ENCODE measurements around the gene ZNF821. TPM values are rescaled to one million over a fixed set of nuclear protein-coding genes. Genes with fewer than 3 reads are reported as not detected.
A peak's percentile ranks its signal among the peaks of the same experiment; 100 is the strongest.

The ZNF821 gene
- total RNA-seq, 1 experiment from 2014 or later, result 13.1 TPM

GRCh38 chr16:71889147-71889546, 5.2 kb upstream of the ZNF821 start:
- no peaks in the 10 kb centered on the region for H3K9me3 Mint-ChIP-seq (ENCODE audit: low read depth, unreplicated experiment)
- peaks cover 22% of the 10 kb centered on the region for H3K36me3 Mint-ChIP-seq (ENCODE audit: insufficient read depth, unreplicated experiment)
- H3K4me3 Mint-ChIP-seq (ENCODE audit: low read depth, unreplicated experiment), result no peak overlapping the region
- peaks cover 13% of the 10 kb centered on the region for H3K4me1 Mint-ChIP-seq (ENCODE audit: low read depth, unreplicated experiment)
- intact Hi-C loops (cut with micrococcal nuclease; ENCODE audit: unreplicated experiment), result no loop called here
- TF ChIP-seq CTCF (IDR thresholded peaks at IDR 0.05; ENCODE audit: unreplicated experiment), result no peak
- CTCF ChIA-PET, result interaction anchor here (0.6 to 1.2 kb wide), 3 partner anchors 11 to 1123 kb away, joined by 3 to 4 read pairs (median 4); no protein-coding TSS in a partner anchor
- no peak for DNase-seq
- H3K27me3 Mint-ChIP-seq (ENCODE audit: unreplicated experiment), result no peaks in the 10 kb centered on the region
- H3K27ac Mint-ChIP-seq (ENCODE audit: unreplicated experiment), result no peak overlapping the region
- no TSS peak for BruUV-seq (replicated peaks)

GRCh38 chr16:71885261-71885650, 1.3 kb upstream of the ZNF821 start:
- H3K9me3 Mint-ChIP-seq (ENCODE audit: low read depth, unreplicated experiment), result no peaks in the 10 kb centered on the region
- no peak for TF ChIP-seq CTCF (IDR thresholded peaks at IDR 0.05; ENCODE audit: unreplicated experiment)
- BruUV-seq (replicated peaks), result no TSS peak
- no peaks in the 10 kb centered on the region for H3K27me3 Mint-ChIP-seq (ENCODE audit: unreplicated experiment)
- no peak overlapping the region for H3K27ac Mint-ChIP-seq (ENCODE audit: unreplicated experiment)
- peaks cover 22% of the 10 kb centered on the region for H3K4me1 Mint-ChIP-seq (ENCODE audit: low read depth, unreplicated experiment)
- CTCF ChIA-PET, result interaction anchor here (1.3 to 2.7 kb wide), 2 partner anchors 9 to 28 kb away, joined by 3 to 15 read pairs; partner anchors contain the start of gene IST1
- no peak for DNase-seq
- peak overlapping the region; percentile 96 for H3K4me3 Mint-ChIP-seq (ENCODE audit: low read depth, unreplicated experiment)
- peaks cover 28% of the 10 kb centered on the region for H3K36me3 Mint-ChIP-seq (ENCODE audit: insufficient read depth, unreplicated experiment)
- intact Hi-C loops (cut with micrococcal nuclease; ENCODE audit: unreplicated experiment), result no loop called here

GRCh38 chr16:71883168-71883848, 674 bp downstream of the ZNF821 start:
- intact Hi-C loops (cut with micrococcal nuclease; ENCODE audit: unreplicated experiment), result loop anchor here (2.0 kb wide), 1 partner anchor 77 kb away; no protein-coding TSS in a partner anchor
- Mint-ChIP-seq H3K36me3 (ENCODE audit: insufficient read depth, unreplicated experiment) (peaks cover 28% of the 10 kb centered on the region), H3K4me1 (ENCODE audit: low read depth, unreplicated experiment) (peaks cover 22% of the 10 kb centered on the region), H3K9me3 (ENCODE audit: low read depth, unreplicated experiment) (no peaks in the 10 kb centered on the region), H3K27ac (ENCODE audit: unreplicated experiment) (peak overlapping the region; percentile 53), H3K27me3 (ENCODE audit: unreplicated experiment) (no peaks in the 10 kb centered on the region), H3K4me3 (ENCODE audit: low read depth, unreplicated experiment) (peak overlapping the region; percentile 96)
- TF ChIP-seq CTCF (IDR thresholded peaks at IDR 0.05; ENCODE audit: unreplicated experiment), result no peak
- CTCF ChIA-PET, result interaction anchor here (0.6 to 3.2 kb wide), 8 partner anchors 11 to 179 kb away, joined by 3 to 26 read pairs (median 4); partner anchors contain the start of gene IST1
- BruUV-seq (replicated peaks), result no TSS peak
- peak; percentile 58 for DNase-seq

GRCh38 chr16:71882505-71883167, 1.3 kb downstream of the ZNF821 start:
- H3K27me3 Mint-ChIP-seq (ENCODE audit: unreplicated experiment), result no peaks in the 10 kb centered on the region

More at GRCh38 chr16:71882505-71883167, 1.3 kb downstream of the ZNF821 start:
- CTCF ChIA-PET, result interaction anchor here (0.6 to 3.2 kb wide), 10 partner anchors 12 to 176 kb away, joined by 3 to 26 read pairs (median 4); partner anchors contain the start of genes AP1G1 and IST1
- peak; percentile 87 for DNase-seq
- peak; percentile 91 for TF ChIP-seq CTCF (IDR thresholded peaks at IDR 0.05; ENCODE audit: unreplicated experiment)
- peak overlapping the region; percentile 53 for H3K27ac Mint-ChIP-seq (ENCODE audit: unreplicated experiment)
- H3K9me3 Mint-ChIP-seq (ENCODE audit: low read depth, unreplicated experiment), result no peaks in the 10 kb centered on the region
- peaks cover 28% of the 10 kb centered on the region for H3K36me3 Mint-ChIP-seq (ENCODE audit: insufficient read depth, unreplicated experiment)
- H3K4me3 Mint-ChIP-seq (ENCODE audit: low read depth, unreplicated experiment), result peak overlapping the region; percentile 96
- intact Hi-C loops (cut with micrococcal nuclease; ENCODE audit: unreplicated experiment), result loop anchor here (2.0 kb wide), 1 partner anchor 78 kb away; no protein-coding TSS in a partner anchor
- peaks cover 22% of the 10 kb centered on the region for H3K4me1 Mint-ChIP-seq (ENCODE audit: low read depth, unreplicated experiment)
- TSS peak; percentile 50 for BruUV-seq (replicated peaks)
